Skin epidermis (tissue), 12 donors: Measurements from ENCODE around the gene ATXN10.
A peak's percentile ranks its signal among the peaks of the same experiment; 100 is the strongest.
"Not testable (repeated sequence)": the region's sequence is repeated elsewhere in the genome, so short reads cannot be mapped to it uniquely, and the experiment has no call there.

Source experiments
- H3K27ac ChIP-seq, 21 experiments: fragments of 200-600 bp; sonication (generic) in 11 of 21; one replicate each; pipeline ENCODE4 v1.5.0; 2020; ENCODE audit warnings: mild to moderate bottlenecking in 3 of 21, inconsistent platforms in 2 of 21, moderate library complexity in 2 of 21
- H3K4me3 ChIP-seq, 7 experiments: fragments of 200-600 bp; sonication (generic) in 2 of 7; one replicate each; pipeline ENCODE4 v1.5.0; 2020; ENCODE audit warnings: inconsistent platforms in 2 of 7, mild to moderate bottlenecking in 2 of 7, moderate library complexity in 1 of 7

The ATXN10 gene

GRCh38 chr22:45673482-45674175 is 2.0 kb downstream of the ATXN10 start:
- no peak overlapping the region for H3K4me3 ChIP-seq

GRCh38 chr22:45676024-45676423 is 4.4 kb downstream of the ATXN10 start:
- no peak overlapping the region for H3K4me3 ChIP-seq
- no peak overlapping the region for H3K27ac ChIP-seq

More at GRCh38 chr22:45673482-45674175, 2.0 kb downstream of the ATXN10 start:
- H3K27ac ChIP-seq = peak overlapping the region in 1 of 21 experiments; percentile 94

GRCh38 chr22:45677063-45677462 is 5.4 kb downstream of the ATXN10 start:
- Histone ChIP-seq H3K4me3 (no peak overlapping the region), H3K27ac (no peak overlapping the region)

GRCh38 chr22:45678961-45679912 is 7.6 kb downstream of the ATXN10 start:
- Histone ChIP-seq H3K27ac (no peak overlapping the region), H3K4me3 (no peak overlapping the region)

GRCh38 chr22:45680932-45681700 is 9.5 kb downstream of the ATXN10 start:
- Histone ChIP-seq H3K4me3 (no peak overlapping the region), H3K27ac (no peak overlapping the region)

- Histone ChIP-seq H3K4me3 (no peak overlapping the region), H3K27ac (no peak overlapping the region)
Observed at GRCh38 chr22:45682064-45682463, 10.4 kb downstream of the ATXN10 start.

GRCh38 chr22:45682773-45683172 is 11.1 kb downstream of the ATXN10 start:
- not testable (repeated sequence) for H3K27ac ChIP-seq, H3K4me3 ChIP-seq

GRCh38 chr22:45683248-45683647 is 11.6 kb downstream of the ATXN10 start:
- no peak overlapping the region for H3K27ac ChIP-seq
- H3K4me3 ChIP-seq = no peak overlapping the region

GRCh38 chr22:45683680-45684079 is 12.0 kb downstream of the ATXN10 start:
- Histone ChIP-seq H3K27ac (no peak overlapping the region), H3K4me3 (no peak overlapping the region)

- no peak overlapping the region for H3K4me3 ChIP-seq
- no peak overlapping the region for H3K27ac ChIP-seq
Observed at GRCh38 chr22:45684169-45684568, 12.5 kb downstream of the ATXN10 start.

- no peak overlapping the region for H3K27ac ChIP-seq
- no peak overlapping the region for H3K4me3 ChIP-seq
Observed at GRCh38 chr22:45684752-45685574, 13.3 kb downstream of the ATXN10 start.

- H3K4me3 ChIP-seq = no peak overlapping the region
- no peak overlapping the region for H3K27ac ChIP-seq
Observed at GRCh38 chr22:45686004-45686403, 14.4 kb downstream of the ATXN10 start.

- no peak overlapping the region for H3K4me3 ChIP-seq
- H3K27ac ChIP-seq = no peak overlapping the region
Observed at GRCh38 chr22:45686836-45687235, 15.2 kb downstream of the ATXN10 start.

- H3K27ac ChIP-seq = no peak overlapping the region
- no peak overlapping the region for H3K4me3 ChIP-seq
Observed at GRCh38 chr22:45688600-45689080, 17.0 kb downstream of the ATXN10 start.

- H3K4me3 ChIP-seq = no peak overlapping the region
- no peak overlapping the region for H3K27ac ChIP-seq
Observed at GRCh38 chr22:45689211-45689610, 17.6 kb downstream of the ATXN10 start.

- Histone ChIP-seq H3K4me3 (no peak overlapping the region), H3K27ac (no peak overlapping the region)
Observed at GRCh38 chr22:45690008-45690407, 18.4 kb downstream of the ATXN10 start.

GRCh38 chr22:45692549-45692948 is 20.9 kb downstream of the ATXN10 start:
- no peak overlapping the region for H3K27ac ChIP-seq
- no peak overlapping the region for H3K4me3 ChIP-seq

GRCh38 chr22:45693835-45694234 is 22.2 kb downstream of the ATXN10 start:
- H3K4me3 ChIP-seq = no peak overlapping the region
- no peak overlapping the region for H3K27ac ChIP-seq

- no peak overlapping the region for H3K27ac ChIP-seq
Observed at GRCh38 chr22:45696227-45696626, 24.6 kb downstream of the ATXN10 start.

More at GRCh38 chr22:45696227-45696626, 24.6 kb downstream of the ATXN10 start:
- no peak overlapping the region for H3K4me3 ChIP-seq
